ENCODE results near the gene ATP1A3. TPM values are rescaled to one million over a fixed set of nuclear protein-coding genes. Genes with fewer than 3 reads are reported as not detected.

ATP1A3 gene
- total RNA-seq, 1 experiment from 2014 or later = not detected

GRCh38 chr19:41936416-41936850, 57.6 kb downstream of the ATP1A3 start:
- no TSS peak for BruUV-seq (replicated peaks)

GRCh38 chr19:41935760-41936415, 58.1 kb downstream of the ATP1A3 start:
- H3K27ac Mint-ChIP-seq (ENCODE audit: low read depth, unreplicated experiment) = no peak overlapping the region
- H3K27me3 Mint-ChIP-seq (ENCODE audit: insufficient read depth, unreplicated experiment) = peaks cover 52% of the 10 kb centered on the region
- CTCF ChIA-PET = interaction anchor here (0.5 to 1.8 kb wide), 7 partner anchors 18 to 122 kb away, joined by 3 to 5 read pairs (median 3); partner anchors contain the start of gene RABAC1
- intact Hi-C loops (cut with micrococcal nuclease) = loop anchor here (1.0 kb wide), 1 partner anchor 49 kb away; no protein-coding TSS in a partner anchor
- POLR2A ChIA-PET = no interaction called here
- H3K4me1 Mint-ChIP-seq (ENCODE audit: insufficient read depth, unreplicated experiment) = peaks cover 20% of the 10 kb centered on the region
- BruUV-seq (replicated peaks) = no TSS peak
- H3K36me3 Mint-ChIP-seq (ENCODE audit: insufficient read depth, unreplicated experiment) = peaks cover 5% of the 10 kb centered on the region
- no peak for TF ChIP-seq CTCF (IDR thresholded peaks at IDR 0.05; ENCODE audit: unreplicated experiment)
- H3K4me3 Mint-ChIP-seq (ENCODE audit: unreplicated experiment) = no peak overlapping the region
- no peak for DNase-seq (ENCODE audit: unreplicated experiment)
- H3K9me3 Mint-ChIP-seq (ENCODE audit: unreplicated experiment) = no peaks in the 10 kb centered on the region

More at GRCh38 chr19:41936416-41936850, 57.6 kb downstream of the ATP1A3 start:
- Mint-ChIP-seq H3K36me3 (ENCODE audit: insufficient read depth, unreplicated experiment) (peaks cover 5% of the 10 kb centered on the region), H3K27me3 (ENCODE audit: insufficient read depth, unreplicated experiment) (peaks cover 55% of the 10 kb centered on the region), H3K4me3 (ENCODE audit: unreplicated experiment) (no peak overlapping the region), H3K9me3 (ENCODE audit: unreplicated experiment) (no peaks in the 10 kb centered on the region), H3K4me1 (ENCODE audit: insufficient read depth, unreplicated experiment) (peaks cover 20% of the 10 kb centered on the region), H3K27ac (ENCODE audit: low read depth, unreplicated experiment) (no peak overlapping the region)
- intact Hi-C loops (cut with micrococcal nuclease) = no loop called here
- ChIA-PET CTCF (interaction anchor here (0.5 to 1.6 kb wide), 10 partner anchors 11 to 1257 kb away, joined by 3 to 5 read pairs (median 3); partner anchors contain the start of genes CD79A and RPS19), POLR2A (no interaction called here)
- DNase-seq (ENCODE audit: unreplicated experiment) = no peak
- no peak for TF ChIP-seq CTCF (IDR thresholded peaks at IDR 0.05; ENCODE audit: unreplicated experiment)

GRCh38 chr19:41934849-41935374, 59.1 kb downstream of the ATP1A3 start:
- H3K27me3 Mint-ChIP-seq (ENCODE audit: insufficient read depth, unreplicated experiment) = peaks cover 52% of the 10 kb centered on the region
- no TSS peak for BruUV-seq (replicated peaks)

More at GRCh38 chr19:41934849-41935374, 59.1 kb downstream of the ATP1A3 start:
- CTCF ChIA-PET = interaction anchor here (0.5 to 1.8 kb wide), 6 partner anchors 16 to 141 kb away, joined by 3 to 5 read pairs (median 4); partner anchors contain the start of gene RABAC1
- no peaks in the 10 kb centered on the region for H3K9me3 Mint-ChIP-seq (ENCODE audit: unreplicated experiment)
- H3K4me1 Mint-ChIP-seq (ENCODE audit: insufficient read depth, unreplicated experiment) = peaks cover 20% of the 10 kb centered on the region
- peak; percentile 80 for DNase-seq (ENCODE audit: unreplicated experiment)
- intact Hi-C loops (cut with micrococcal nuclease) = loop anchor here (1.0 kb wide), 1 partner anchor 48 kb away; no protein-coding TSS in a partner anchor
- POLR2A ChIA-PET = no interaction called here
- H3K36me3 Mint-ChIP-seq (ENCODE audit: insufficient read depth, unreplicated experiment) = peaks cover 5% of the 10 kb centered on the region
- no peak overlapping the region for H3K27ac Mint-ChIP-seq (ENCODE audit: low read depth, unreplicated experiment)
- no peak overlapping the region for H3K4me3 Mint-ChIP-seq (ENCODE audit: unreplicated experiment)
- peak; percentile 80 for TF ChIP-seq CTCF (IDR thresholded peaks at IDR 0.05; ENCODE audit: unreplicated experiment)

Measured in MCF 10A (cell line).